K562 (cell line): Measurements from ENCODE around the gene ZP1. TPM values are rescaled to one million over a fixed set of nuclear protein-coding genes. Genes with fewer than 3 reads are reported as not detected.

Source experiments
- ARHGAP35 ChIP-seq: fragments of 450-650 bp; IDR thresholded peaks from 2 replicates; pipeline ENCODE4 v1.6.1; 2018; ENCODE audit not compliant: partially characterized antibody
- CBFB ChIP-seq: sonication (generic); formaldehyde crosslinking; IDR thresholded peaks from 2 replicates; pipeline ENCODE4 v1.4.0; 2020; ENCODE audit warnings: mild to moderate bottlenecking, missing genetic modification reagents
- CBX5 ChIP-seq: IDR thresholded peaks from 2 replicates; pipeline ENCODE4 v1.6.1; 2014; ENCODE audit warnings: low read depth, borderline replicate concordance
- DPF2 ChIP-seq: fragments of 450-650 bp; IDR thresholded peaks from 2 replicates; pipeline ENCODE4 v1.6.1; 2016
- FOSL1 ChIP-seq: fragments of 200-800 bp; sonication (Bioruptor generic); conservative IDR thresholded peaks from 2 replicates; pipeline ENCODE4 v1.6.1; 2016; ENCODE audit warnings: missing genetic modification characterization, missing compliant biosample characterization
- HDAC1 ChIP-seq, 2 experiments: fragments of 450-650 bp; IDR thresholded peaks; 2 replicates each; pipeline ENCODE4 v1.6.1; 2016 to 2017; ENCODE audit warnings: inconsistent platforms in 1 of 2, mild to moderate bottlenecking in 1 of 2, moderate library complexity in 1 of 2
- JUND ChIP-seq, 2 experiments: IDR thresholded peaks; 2 replicates in 1 of 2; 3 replicates in 1 of 2; pipeline ENCODE4 v1.6.1; 2011; ENCODE audit warnings: borderline replicate concordance in 2 of 2, low read depth in 2 of 2, low read length in 2 of 2, improper control_type of control experiment in 1 of 2, missing biosample characterization in 1 of 2, missing genetic modification characterization in 1 of 2, missing genetic modification reagents in 1 of 2
- MAFF ChIP-seq: IDR thresholded peaks from 2 replicates; pipeline ENCODE4 v1.6.1; 2012; ENCODE audit warnings: low read length, improper control_type of control experiment
- MAFG ChIP-seq: fragments of 450-650 bp; conservative IDR thresholded peaks from 2 replicates; pipeline ENCODE4 v1.6.1; 2016; ENCODE audit warnings: missing genetic modification characterization, missing compliant biosample characterization
- POLR2AphosphoS5 ChIP-seq: IDR thresholded peaks from 2 replicates; pipeline ENCODE4 v1.6.1; 2011; ENCODE audit warnings: mild to moderate bottlenecking, low read depth, low read length, moderate library complexity; ENCODE audit not compliant: control insufficient read depth, insufficient read depth
- SMARCA4 ChIP-seq: fragments of 450-650 bp; IDR thresholded peaks from 2 replicates; pipeline ENCODE4 v1.6.1; 2016
- SMARCE1 ChIP-seq: fragments of 450-650 bp; IDR thresholded peaks from 2 replicates; pipeline ENCODE4 v1.7.1; 2016; ENCODE audit warnings: mild to moderate bottlenecking
- ZNF124 ChIP-seq: sonication (generic); formaldehyde crosslinking; IDR thresholded peaks from 2 replicates; pipeline ENCODE4 v1.8.1; 2022; ENCODE audit warnings: missing genetic modification reagents
- polyA plus RNA-seq, 8 experiments: library from polyadenylated mRNA; depleted of rRNA in 4 of 8; stranded (reverse) in 5 of 8; unstranded in 3 of 8; fragments of >200 nt; fragmentation: Nextera tagmentation in 2 of 8; fragmentation: Illumina TruSeq in 1 of 8; extraction: Ambion mirVana in 2 of 8; extraction: Trizol in 1 of 8; gene quantifications; 2 replicates each; pipeline versions ENCODE4 v1.2.1 to v1.2.3, GENCODE V29; 2011 to 2014; ENCODE audit warnings: inconsistent platforms in 1 of 8, missing spikeins in 1 of 8
- total RNA-seq, 7 experiments: library from RNA; depleted of rRNA in 6 of 7; stranded (reverse); fragments of >200 nt in 6 of 7; fragmentation: Illumina TruSeq in 2 of 7; extraction: Trizol in 2 of 7; gene quantifications; 2 replicates each; pipeline versions ENCODE4 v1.2.1 to v1.2.3, GENCODE V29; 2011 to 2021; ENCODE audit warnings: low replicate concordance in 1 of 7
- TF ChIP-seq, protein P1 (sequence below): fragments of 450-650 bp; IDR thresholded peaks from 2 replicates; pipeline ENCODE4 v1.6.1; 2016
- TF ChIP-seq, protein P2 (sequence below): fragments of 200-400 bp; formaldehyde crosslinking; IDR thresholded peaks from 2 replicates; pipeline ENCODE4 v1.6.1; 2017; ENCODE audit warnings: mild to moderate bottlenecking, low read depth, low read length, moderate library complexity
- TF ChIP-seq, protein P3 (sequence below): fragments of 250-450 bp; sonication (Bioruptor Pico); IDR thresholded peaks from 2 replicates; pipeline ENCODE4 v1.4.0; 2020; ENCODE audit warnings: borderline replicate concordance
- TF ChIP-seq, protein P4 (sequence below): sonication (generic); formaldehyde crosslinking; IDR thresholded peaks from 2 replicates; pipeline ENCODE4 v1.8.1; 2023; ENCODE audit warnings: mild to moderate bottlenecking, missing genetic modification reagents
- TF ChIP-seq, protein P5 (sequence below): IDR thresholded peaks from 2 replicates; pipeline ENCODE4 v1.6.1; 2011; ENCODE audit warnings: borderline replicate concordance, low read depth, mild to moderate bottlenecking, moderate library complexity, low read length; ENCODE audit not compliant: insufficient read depth, poor library complexity, severe bottlenecking

The ZP1 gene
- total and polyA plus RNA-seq, 9 of the 15 experiments (the other 6 are each of a cell fraction or from before 2014, with no cell fraction given), result 0.11 to 0.15 TPM; not detected in 7

GRCh38 chr11:60857378-60858232, 9.7 kb upstream of the ZP1 start (continued):
- TF ChIP-seq, protein P1, sequence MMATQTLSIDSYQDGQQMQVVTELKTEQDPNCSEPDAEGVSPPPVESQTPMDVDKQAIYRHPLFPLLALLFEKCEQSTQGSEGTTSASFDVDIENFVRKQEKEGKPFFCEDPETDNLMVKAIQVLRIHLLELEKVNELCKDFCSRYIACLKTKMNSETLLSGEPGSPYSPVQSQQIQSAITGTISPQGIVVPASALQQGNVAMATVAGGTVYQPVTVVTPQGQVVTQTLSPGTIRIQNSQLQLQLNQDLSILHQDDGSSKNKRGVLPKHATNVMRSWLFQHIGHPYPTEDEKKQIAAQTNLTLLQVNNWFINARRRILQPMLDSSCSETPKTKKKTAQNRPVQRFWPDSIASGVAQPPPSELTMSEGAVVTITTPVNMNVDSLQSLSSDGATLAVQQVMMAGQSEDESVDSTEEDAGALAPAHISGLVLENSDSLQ, result no peak
- TF ChIP-seq, protein P2, sequence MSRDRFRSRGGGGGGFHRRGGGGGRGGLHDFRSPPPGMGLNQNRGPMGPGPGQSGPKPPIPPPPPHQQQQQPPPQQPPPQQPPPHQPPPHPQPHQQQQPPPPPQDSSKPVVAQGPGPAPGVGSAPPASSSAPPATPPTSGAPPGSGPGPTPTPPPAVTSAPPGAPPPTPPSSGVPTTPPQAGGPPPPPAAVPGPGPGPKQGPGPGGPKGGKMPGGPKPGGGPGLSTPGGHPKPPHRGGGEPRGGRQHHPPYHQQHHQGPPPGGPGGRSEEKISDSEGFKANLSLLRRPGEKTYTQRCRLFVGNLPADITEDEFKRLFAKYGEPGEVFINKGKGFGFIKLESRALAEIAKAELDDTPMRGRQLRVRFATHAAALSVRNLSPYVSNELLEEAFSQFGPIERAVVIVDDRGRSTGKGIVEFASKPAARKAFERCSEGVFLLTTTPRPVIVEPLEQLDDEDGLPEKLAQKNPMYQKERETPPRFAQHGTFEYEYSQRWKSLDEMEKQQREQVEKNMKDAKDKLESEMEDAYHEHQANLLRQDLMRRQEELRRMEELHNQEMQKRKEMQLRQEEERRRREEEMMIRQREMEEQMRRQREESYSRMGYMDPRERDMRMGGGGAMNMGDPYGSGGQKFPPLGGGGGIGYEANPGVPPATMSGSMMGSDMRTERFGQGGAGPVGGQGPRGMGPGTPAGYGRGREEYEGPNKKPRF, result no peak
- TF ChIP-seq, protein P3, sequence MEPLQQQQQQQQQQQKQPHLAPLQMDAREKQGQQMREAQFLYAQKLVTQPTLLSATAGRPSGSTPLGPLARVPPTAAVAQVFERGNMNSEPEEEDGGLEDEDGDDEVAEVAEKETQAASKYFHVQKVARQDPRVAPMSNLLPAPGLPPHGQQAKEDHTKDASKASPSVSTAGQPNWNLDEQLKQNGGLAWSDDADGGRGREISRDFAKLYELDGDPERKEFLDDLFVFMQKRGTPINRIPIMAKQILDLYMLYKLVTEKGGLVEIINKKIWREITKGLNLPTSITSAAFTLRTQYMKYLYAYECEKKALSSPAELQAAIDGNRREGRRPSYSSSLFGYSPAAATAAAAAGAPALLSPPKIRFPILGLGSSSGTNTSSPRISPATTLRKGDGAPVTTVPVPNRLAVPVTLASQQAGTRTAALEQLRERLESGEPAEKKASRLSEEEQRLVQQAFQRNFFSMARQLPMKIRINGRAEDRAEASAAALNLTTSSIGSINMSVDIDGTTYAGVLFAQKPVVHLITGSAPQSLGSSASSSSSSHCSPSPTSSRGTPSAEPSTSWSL (CRISPR knock-in tag), result no peak
- TF ChIP-seq MAFG (tag) (peak; percentile 38), CBX5 (no peak), SMARCA4 (peak; percentile 60; the same call in 1 of the 2 replicates), ARHGAP35 (no peak), FOSL1 (peak; percentile 67; the same call in 1 of the 2 replicates), JUND (IDR thresholded peaks at IDR 0.05; ENCODE audit: borderline replicate concordance, low read depth, low read length) (peak; percentile 70; the same call in 1 of the 2 replicates), JUND (tag; IDR thresholded peaks at IDR 0.05; ENCODE audit: borderline replicate concordance, low read depth, low read length) (no peak), HDAC1 (IDR thresholded peaks at IDR 0.05) (0 out of 4 replicates have a peak, but pooled peaks of 1 of the 2 experiments have one; percentile 23), POLR2AphosphoS5 (no peak), DPF2 (peak; percentile 63), SMARCE1 (peak; percentile 42; the same call in 1 of the 2 replicates), ZNF124 (no peak), MAFF (peak; percentile 43), CBFB (CRISPR knock-in tag) (peak; percentile 26; the same call in 1 of the 2 replicates)
- TF ChIP-seq, protein P4, sequence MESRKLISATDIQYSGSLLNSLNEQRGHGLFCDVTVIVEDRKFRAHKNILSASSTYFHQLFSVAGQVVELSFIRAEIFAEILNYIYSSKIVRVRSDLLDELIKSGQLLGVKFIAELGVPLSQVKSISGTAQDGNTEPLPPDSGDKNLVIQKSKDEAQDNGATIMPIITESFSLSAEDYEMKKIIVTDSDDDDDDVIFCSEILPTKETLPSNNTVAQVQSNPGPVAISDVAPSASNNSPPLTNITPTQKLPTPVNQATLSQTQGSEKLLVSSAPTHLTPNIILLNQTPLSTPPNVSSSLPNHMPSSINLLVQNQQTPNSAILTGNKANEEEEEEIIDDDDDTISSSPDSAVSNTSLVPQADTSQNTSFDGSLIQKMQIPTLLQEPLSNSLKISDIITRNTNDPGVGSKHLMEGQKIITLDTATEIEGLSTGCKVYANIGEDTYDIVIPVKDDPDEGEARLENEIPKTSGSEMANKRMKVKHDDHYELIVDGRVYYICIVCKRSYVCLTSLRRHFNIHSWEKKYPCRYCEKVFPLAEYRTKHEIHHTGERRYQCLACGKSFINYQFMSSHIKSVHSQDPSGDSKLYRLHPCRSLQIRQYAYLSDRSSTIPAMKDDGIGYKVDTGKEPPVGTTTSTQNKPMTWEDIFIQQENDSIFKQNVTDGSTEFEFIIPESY (CRISPR knock-in tag), result no peak
- TF ChIP-seq, protein P5, sequence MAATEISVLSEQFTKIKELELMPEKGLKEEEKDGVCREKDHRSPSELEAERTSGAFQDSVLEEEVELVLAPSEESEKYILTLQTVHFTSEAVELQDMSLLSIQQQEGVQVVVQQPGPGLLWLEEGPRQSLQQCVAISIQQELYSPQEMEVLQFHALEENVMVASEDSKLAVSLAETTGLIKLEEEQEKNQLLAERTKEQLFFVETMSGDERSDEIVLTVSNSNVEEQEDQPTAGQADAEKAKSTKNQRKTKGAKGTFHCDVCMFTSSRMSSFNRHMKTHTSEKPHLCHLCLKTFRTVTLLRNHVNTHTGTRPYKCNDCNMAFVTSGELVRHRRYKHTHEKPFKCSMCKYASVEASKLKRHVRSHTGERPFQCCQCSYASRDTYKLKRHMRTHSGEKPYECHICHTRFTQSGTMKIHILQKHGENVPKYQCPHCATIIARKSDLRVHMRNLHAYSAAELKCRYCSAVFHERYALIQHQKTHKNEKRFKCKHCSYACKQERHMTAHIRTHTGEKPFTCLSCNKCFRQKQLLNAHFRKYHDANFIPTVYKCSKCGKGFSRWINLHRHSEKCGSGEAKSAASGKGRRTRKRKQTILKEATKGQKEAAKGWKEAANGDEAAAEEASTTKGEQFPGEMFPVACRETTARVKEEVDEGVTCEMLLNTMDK, result no peak
